Psoas muscle (tissue), 8 donors: Measurements from ENCODE around the gene ARHGEF37. TPM values are rescaled to one million over a fixed set of nuclear protein-coding genes. Genes with fewer than 3 reads are reported as not detected.

Source experiments
- ATAC-seq, 4 donors: fragments of 200-7000 bp; cut with Tn5 transposase; one replicate each; pipeline ENCODE4 v1.9.1; 2020; ENCODE audit warnings: moderate library complexity in 3 of 4, mild to moderate bottlenecking in 2 of 4
- DNase-seq, 2 donors: peaks; one replicate each; pipeline ENCODE4 v3.0.0-alpha.2; 2020
- H3K27ac ChIP-seq: fragments of 200-600 bp; one replicate; pipeline ENCODE4 v1.8.0; 2022
- H3K27me3 ChIP-seq, 3 donors: fragments of 200-600 bp in 1 of 3; one replicate each; pipeline versions ENCODE4 v1.6.1 to v1.8.0; 2013 to 2022; ENCODE audit warnings: low read length in 2 of 3, mild to moderate bottlenecking in 2 of 3, moderate library complexity in 1 of 3; ENCODE audit not compliant: insufficient read depth in 3 of 3
- H3K36me3 ChIP-seq, 2 donors: fragments of 200-600 bp in 1 of 2; one replicate each; pipeline versions ENCODE4 v1.6.1 to v1.8.0; 2013 to 2022; ENCODE audit warnings: low read depth in 1 of 2, mild to moderate bottlenecking in 1 of 2, moderate library complexity in 1 of 2; ENCODE audit not compliant: insufficient read depth in 1 of 2
- H3K4me1 ChIP-seq: fragments of 200-600 bp; one replicate; pipeline ENCODE4 v1.8.0; 2022
- H3K4me3 ChIP-seq: fragments of 200-600 bp; one replicate; pipeline ENCODE4 v1.8.0; 2022; ENCODE audit warnings: mild to moderate bottlenecking
- H3K9me3 ChIP-seq: fragments of 200-600 bp; one replicate; pipeline ENCODE4 v1.8.0; 2022
- CTCF ChIP-seq: fragments of 200-600 bp; IDR thresholded peaks from one replicate; pipeline ENCODE4 v1.8.0; 2022; ENCODE audit warnings: antibody characterized with exemption
- WGBS, 3 donors: extraction: QIAGEN DNeasy Blood & Tissue Kit; methylation state at CpG; one replicate each; pipeline versions ENCODE4 v1.1.6 to v1.1.7; 2013; 5-methylcytosine and 5-hydroxymethylcytosine counted together
- intact Hi-C, 2 donors: fragments of 100-400 bp; cut with DNase I; formaldehyde crosslinking; loops; one replicate each; pipeline versions ENCODE4 v1.11.0 to v1.14.2; 2022
- polyA plus RNA-seq, 3 donors: library from polyadenylated mRNA; stranded (reverse); fragments of 200-250 nt; gene quantifications; one replicate each; pipeline ENCODE4 v1.2.3, GENCODE V29; 2013
- total RNA-seq, 4 donors: library from RNA; stranded (reverse); fragmentation: NEBNext Ultra II Directional in 2 of 4; extraction: Animal tissue kit (Norgen Biotek cat#: 25700) in 2 of 4; gene quantifications; one replicate each; pipeline versions ENCODE4 v1.2.1 to v1.2.4, GENCODE V29; 2021 to 2023
- donor health status: healthy with polysubstance abuse.
- donor health status: DM: no; HTN: no; CAD: no; lungs with moderate emphysema.
- donor health status: Bipolar disorder and iron deficiency.
- donor health status: healthy.
- donor health status: DM: yes; HTN: yes; CAD: no.
- donor health status: DM: no; HTN: no; CAD: no.
- donor health status: DM: no; HTN: no; CAD: no.
- donor health status: DM: yes; HTN: yes; CAD: no.

The ARHGEF37 gene
- total and polyA plus RNA-seq, 7 donors, result 2.3 to 29.3 (median 13.4) TPM

- intact Hi-C loops, result no loop called here
Observed at GRCh38 chr5:149546974-149547373, 34.3 kb upstream of the ARHGEF37 start.

GRCh38 chr5:149549461-149550267 lies 31.6 kb upstream of the ARHGEF37 start:
- peaks cover 50% of the 10 kb centered on the region for H3K4me1 ChIP-seq
- intact Hi-C loops, result loop anchor here in 1 of 2 donors (2.0 to 5.0 kb wide), 2 partner anchors 32 to 63 kb away; no protein-coding TSS in a partner anchor
- WGBS, 3 donors, result 1% methylated on average over 25 of the region's 25 CpGs

More at GRCh38 chr5:149546974-149547373, 34.3 kb upstream of the ARHGEF37 start:
- Histone ChIP-seq H3K27me3 (no peaks in the 10 kb centered on the region), H3K4me1 (peaks cover 64% of the 10 kb centered on the region), H3K27ac (peak overlapping the region; percentile 99), H3K4me3 (peak overlapping the region; percentile 91), H3K9me3 (no peaks in the 10 kb centered on the region), H3K36me3 (peaks cover 4 to 62% of the 10 kb centered on the region in 2 donors)
- ATAC-seq (peak; percentile 2 to 46 (median 38)), DNase-seq (no peak)
- no peak for TF ChIP-seq CTCF

GRCh38 chr5:149550268-149550583 lies 31.1 kb upstream of the ARHGEF37 start:
- Histone ChIP-seq H3K36me3 (peaks cover 4 to 41% of the 10 kb centered on the region in 2 donors), H3K4me3 (peak overlapping the region; percentile 91), H3K27ac (peak overlapping the region; percentile 99), H3K9me3 (no peaks in the 10 kb centered on the region), H3K4me1 (peaks cover 45% of the 10 kb centered on the region), H3K27me3 (no peaks in the 10 kb centered on the region)
- 0 to 1% (median 0%) methylated on average over 12 of the region's 12 CpGs for WGBS, 3 donors
- DNase-seq (no peak), ATAC-seq (peak in 1 of 4 donors; percentile 17)
- TF ChIP-seq CTCF, result no peak
- intact Hi-C loops, result loop anchor here in 1 of 2 donors (2.0 to 5.0 kb wide), 2 partner anchors 33 to 63 kb away; no protein-coding TSS in a partner anchor

More at GRCh38 chr5:149549461-149550267, 31.6 kb upstream of the ARHGEF37 start:
- H3K4me3 ChIP-seq, result peak overlapping the region; percentile 91
- peak overlapping the region; percentile 99 for H3K27ac ChIP-seq
- no peak for TF ChIP-seq CTCF
- no peak for DNase-seq
- no peaks in the 10 kb centered on the region for H3K9me3 ChIP-seq
- ATAC-seq, result peak in 1 of 4 donors; percentile 3
- no peaks in the 10 kb centered on the region for H3K27me3 ChIP-seq
- H3K36me3 ChIP-seq, result peaks cover 4 to 46% of the 10 kb centered on the region in 2 donors

- Histone ChIP-seq H3K4me1 (peaks cover 40% of the 10 kb centered on the region), H3K4me3 (peak overlapping the region; percentile 91), H3K9me3 (no peaks in the 10 kb centered on the region), H3K27me3 (no peaks in the 10 kb centered on the region), H3K36me3 (peaks cover 4 to 36% of the 10 kb centered on the region in 2 donors), H3K27ac (peak overlapping the region; percentile 99)
- DNase-seq (no peak), ATAC-seq (peak in 3 of 4 donors; percentile 9 to 39 (median 14))
- intact Hi-C loops, result loop anchor here in 1 of 2 donors (2.0 to 5.0 kb wide), 2 partner anchors 33 to 64 kb away; no protein-coding TSS in a partner anchor
- no peak for TF ChIP-seq CTCF
- 0% methylated on average over 40 of the region's 40 CpGs for WGBS, 3 donors
Observed at GRCh38 chr5:149550594-149551226, 30.6 kb upstream of the ARHGEF37 start.
